ENCODE measurements around the gene GNGT2. TPM values are rescaled to one million over a fixed set of nuclear protein-coding genes. Genes with fewer than 3 reads are reported as not detected.

Gene GNGT2
- total RNA-seq, 2 experiments from 2014 or later, result 40.3 to 41.3 TPM

DNA sequence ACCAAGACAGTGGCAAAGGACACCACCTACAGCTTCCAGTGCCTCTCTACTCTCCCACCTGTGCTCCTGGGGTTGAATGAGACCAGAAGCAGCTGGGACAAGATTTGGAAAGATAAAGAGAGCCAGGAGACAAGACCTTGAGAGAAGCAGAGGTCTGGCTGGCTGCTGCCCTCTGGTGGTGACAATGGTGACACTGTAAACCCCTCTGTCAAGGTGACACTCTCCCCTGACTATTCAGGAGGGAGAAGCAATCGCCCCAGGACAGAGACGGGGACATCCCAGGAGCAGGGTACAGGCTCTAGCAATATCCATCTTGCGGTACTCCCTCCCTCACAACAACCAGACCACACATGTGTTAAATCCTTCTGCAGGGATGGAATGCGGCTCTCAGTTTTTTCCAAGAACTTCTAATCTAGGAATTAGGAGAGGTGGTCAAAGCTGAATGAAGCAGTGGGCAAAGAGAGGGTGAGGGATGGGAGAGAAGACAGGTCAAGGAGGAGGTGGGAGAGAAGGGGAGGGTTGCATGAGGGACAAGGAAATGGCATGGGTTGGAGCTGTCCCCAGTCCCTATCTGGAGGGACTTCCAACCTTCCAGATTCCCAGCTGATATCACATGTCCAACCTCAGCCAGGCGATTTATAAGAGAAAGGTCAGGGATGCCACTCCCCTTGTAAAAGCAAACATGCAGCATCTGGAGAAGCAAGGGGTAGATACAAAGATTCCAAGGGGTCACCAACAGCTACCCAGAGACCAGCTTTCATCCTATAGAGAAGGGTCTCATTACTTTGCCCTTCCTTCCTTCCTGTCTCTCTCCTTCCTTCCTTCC lies 17.3 kb upstream of the GNGT2 start:
- H3K4me1 Mint-ChIP-seq (ENCODE audit: low read depth), result peaks cover 23% of the 10 kb centered on the region
- peak; percentile 91 for DNase-seq
- H3K4me3 Mint-ChIP-seq, result no peak overlapping the region
- no peak overlapping the region for H3K27ac Mint-ChIP-seq
- CTCF ChIA-PET, result interaction anchor here (0.6 to 6.2 kb wide), 24 partner anchors 8 to 480 kb away, joined by 3 to 117 read pairs (median 4); no protein-coding TSS in a partner anchor
- peaks cover 3% of the 10 kb centered on the region for H3K36me3 Mint-ChIP-seq (ENCODE audit: low read depth)
- intact Hi-C loops (cut with micrococcal nuclease), result loop anchor here (1.0 to 5.0 kb wide), 3 partner anchors 17 to 160 kb away; partner anchors contain the start of genes ABI3 and GNGT2
- peaks cover 26% of the 10 kb centered on the region for H3K27me3 Mint-ChIP-seq (ENCODE audit: low read depth)
- H3K9me3 Mint-ChIP-seq, result no peaks in the 10 kb centered on the region

DNA sequence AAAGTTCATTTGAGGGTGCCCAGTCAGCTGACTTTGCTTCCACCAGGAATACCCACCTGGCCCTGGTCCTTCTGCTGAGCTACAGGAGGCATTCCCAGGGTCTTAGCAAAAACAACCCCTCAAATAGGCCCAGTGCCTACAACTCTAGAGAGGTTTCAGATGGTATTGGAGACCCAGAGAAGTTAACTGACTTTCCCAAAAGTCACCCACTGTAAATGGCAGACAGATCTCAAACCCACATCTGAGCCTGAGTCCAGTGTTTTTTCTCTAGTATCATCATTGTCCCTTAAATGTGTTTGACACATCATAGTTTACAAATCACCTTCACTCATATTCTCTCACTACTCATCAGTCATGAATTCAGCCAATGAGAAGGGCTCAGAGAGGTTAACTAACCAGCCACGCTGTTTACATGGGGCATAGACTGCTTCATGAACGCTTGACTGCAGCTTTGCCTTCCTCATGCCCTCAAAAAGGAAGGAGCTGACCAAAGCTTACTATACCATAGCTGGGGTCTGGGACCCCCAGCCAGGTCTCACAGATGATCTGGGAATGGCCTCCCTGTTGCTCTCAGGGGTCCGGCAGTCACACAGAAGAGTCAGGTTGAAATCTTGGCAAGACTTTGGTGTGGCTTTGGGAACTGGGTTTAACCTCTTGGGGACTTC lies 16.5 kb upstream of the GNGT2 start:
- Mint-ChIP-seq H3K4me1 (ENCODE audit: low read depth) (peaks cover 23% of the 10 kb centered on the region), H3K4me3 (no peak overlapping the region), H3K36me3 (ENCODE audit: low read depth) (peaks cover 3% of the 10 kb centered on the region), H3K9me3 (no peaks in the 10 kb centered on the region), H3K27ac (no peak overlapping the region), H3K27me3 (ENCODE audit: low read depth) (peaks cover 25% of the 10 kb centered on the region)
- intact Hi-C loops (cut with micrococcal nuclease), result loop anchor here (1.0 to 5.0 kb wide), 3 partner anchors 16 to 160 kb away; partner anchors contain the start of genes ABI3 and GNGT2
- no peak for DNase-seq
- CTCF ChIA-PET, result interaction anchor here (0.6 to 6.2 kb wide), 25 partner anchors 9 to 1962 kb away, joined by 3 to 117 read pairs (median 4); no protein-coding TSS in a partner anchor

DNA sequence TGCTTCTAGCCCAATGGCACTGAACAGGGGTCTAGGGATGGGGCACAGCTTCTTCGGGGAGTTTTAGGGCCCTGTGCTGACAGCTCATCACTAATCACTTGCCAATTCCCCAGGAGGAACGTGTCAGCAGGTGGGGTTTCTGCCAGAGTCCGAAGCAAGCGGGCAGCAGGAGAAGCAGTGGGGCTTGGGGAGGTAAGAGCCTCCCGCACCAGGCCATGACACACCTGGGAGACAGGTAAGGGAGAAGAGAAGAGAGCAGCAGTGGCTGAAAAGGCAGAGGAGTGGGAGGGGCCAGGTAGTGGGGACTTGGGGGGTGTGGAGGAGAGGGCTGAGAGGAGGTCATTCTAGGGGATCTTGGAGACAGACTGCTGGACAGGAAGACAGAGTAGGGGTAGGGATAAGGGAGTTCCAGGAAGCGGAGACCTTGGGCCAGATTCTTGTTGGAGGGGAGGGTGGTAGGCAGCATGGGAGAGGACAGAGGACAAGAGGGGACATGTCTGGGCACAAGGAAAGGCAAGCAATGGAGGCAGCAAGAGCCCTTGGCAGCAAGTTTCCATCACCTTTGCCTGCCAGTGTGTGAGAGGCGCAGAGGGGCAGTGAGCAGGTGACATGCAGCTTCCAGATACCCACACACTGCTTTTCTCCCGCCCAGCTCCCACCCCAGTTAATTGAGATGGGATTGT lies 15.3 kb upstream of the GNGT2 start:
- CTCF ChIA-PET, result interaction anchor here (0.6 to 6.2 kb wide), 10 partner anchors 11 to 1492 kb away, joined by 3 to 117 read pairs (median 4); no protein-coding TSS in a partner anchor
- Mint-ChIP-seq H3K4me3 (no peak overlapping the region), H3K36me3 (ENCODE audit: low read depth) (peaks cover 4% of the 10 kb centered on the region), H3K27me3 (ENCODE audit: low read depth) (peaks cover 18% of the 10 kb centered on the region), H3K4me1 (ENCODE audit: low read depth) (peaks cover 19% of the 10 kb centered on the region), H3K9me3 (no peaks in the 10 kb centered on the region), H3K27ac (no peak overlapping the region)
- no peak for DNase-seq
- intact Hi-C loops (cut with micrococcal nuclease), result loop anchor here (2.0 to 5.0 kb wide), 2 partner anchors 15 to 162 kb away; partner anchors contain the start of genes ABI3 and GNGT2

DNA sequence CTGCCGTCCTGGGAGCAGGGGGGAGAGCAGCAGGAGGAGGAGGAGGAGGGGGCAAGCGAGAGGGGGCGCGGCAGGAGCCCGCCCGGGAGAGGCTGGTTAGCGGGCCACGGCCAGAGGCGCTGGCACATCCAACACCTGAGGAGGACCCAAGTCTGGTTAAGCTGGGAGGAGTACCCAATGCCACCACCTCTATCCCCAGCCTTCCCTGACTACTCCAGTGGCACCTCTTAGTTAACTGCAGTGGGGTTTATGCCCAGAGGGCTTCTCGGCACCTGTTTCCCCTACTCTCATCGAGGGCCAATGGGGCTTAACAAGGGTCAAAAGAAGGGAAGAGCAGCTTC lies 14.6 kb upstream of the GNGT2 start:
- CTCF ChIA-PET, result interaction anchor here (0.9 to 6.2 kb wide), 6 partner anchors 10 to 44 kb away, joined by 3 to 117 read pairs (median 4); no protein-coding TSS in a partner anchor
- Mint-ChIP-seq H3K9me3 (no peaks in the 10 kb centered on the region), H3K4me3 (peak overlapping the region; percentile 63), H3K36me3 (ENCODE audit: low read depth) (peaks cover 8% of the 10 kb centered on the region), H3K27me3 (ENCODE audit: low read depth) (peaks cover 18% of the 10 kb centered on the region), H3K4me1 (ENCODE audit: low read depth) (peaks cover 21% of the 10 kb centered on the region), H3K27ac (no peak overlapping the region)
- intact Hi-C loops (cut with micrococcal nuclease), result loop anchor here (5.0 kb wide), 1 partner anchor 162 kb away; no protein-coding TSS in a partner anchor
- DNase-seq, result no peak

DNA sequence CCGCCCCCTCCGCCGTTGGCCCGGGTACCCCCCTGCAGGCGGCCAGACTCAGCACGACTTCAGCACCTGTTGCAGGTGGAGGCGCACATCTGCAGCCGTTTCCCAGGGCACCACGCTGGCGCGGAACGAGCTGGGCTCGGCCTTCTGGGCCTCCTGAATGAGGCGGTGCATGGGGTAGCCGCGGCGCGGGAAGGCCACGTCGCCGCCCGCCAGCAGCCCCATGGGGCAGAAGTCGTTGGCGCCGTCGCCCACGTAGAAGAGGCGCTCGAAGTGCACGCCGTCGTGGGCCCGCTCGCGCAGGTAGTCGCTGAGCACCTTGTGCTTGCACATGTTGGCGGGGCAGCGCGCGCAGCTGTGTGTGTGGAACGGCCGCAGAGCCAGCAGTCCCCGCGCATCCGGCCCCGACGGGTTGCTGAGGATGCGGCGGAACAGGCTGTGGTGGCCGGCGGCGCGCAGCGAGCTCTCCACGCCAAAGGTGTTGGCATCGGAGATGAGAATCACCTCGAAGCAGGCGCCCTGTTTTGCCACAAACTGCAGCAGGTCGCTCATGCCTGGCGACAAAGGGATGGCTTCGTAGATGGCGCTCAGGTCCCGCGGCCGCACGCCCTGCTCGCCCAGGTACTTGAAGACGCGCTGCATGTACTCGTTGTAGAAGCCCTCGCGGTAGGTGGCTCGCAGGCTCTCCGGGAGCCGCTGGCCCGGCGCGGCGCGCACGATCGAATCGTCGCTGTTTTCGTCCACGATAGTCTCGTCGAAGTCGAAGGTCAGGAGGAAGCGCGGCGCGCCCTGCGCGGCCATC lies 14.0 kb upstream of the GNGT2 start:
- no peak overlapping the region for H3K27ac Mint-ChIP-seq
- intact Hi-C loops (cut with micrococcal nuclease), result no loop called here

DNA sequence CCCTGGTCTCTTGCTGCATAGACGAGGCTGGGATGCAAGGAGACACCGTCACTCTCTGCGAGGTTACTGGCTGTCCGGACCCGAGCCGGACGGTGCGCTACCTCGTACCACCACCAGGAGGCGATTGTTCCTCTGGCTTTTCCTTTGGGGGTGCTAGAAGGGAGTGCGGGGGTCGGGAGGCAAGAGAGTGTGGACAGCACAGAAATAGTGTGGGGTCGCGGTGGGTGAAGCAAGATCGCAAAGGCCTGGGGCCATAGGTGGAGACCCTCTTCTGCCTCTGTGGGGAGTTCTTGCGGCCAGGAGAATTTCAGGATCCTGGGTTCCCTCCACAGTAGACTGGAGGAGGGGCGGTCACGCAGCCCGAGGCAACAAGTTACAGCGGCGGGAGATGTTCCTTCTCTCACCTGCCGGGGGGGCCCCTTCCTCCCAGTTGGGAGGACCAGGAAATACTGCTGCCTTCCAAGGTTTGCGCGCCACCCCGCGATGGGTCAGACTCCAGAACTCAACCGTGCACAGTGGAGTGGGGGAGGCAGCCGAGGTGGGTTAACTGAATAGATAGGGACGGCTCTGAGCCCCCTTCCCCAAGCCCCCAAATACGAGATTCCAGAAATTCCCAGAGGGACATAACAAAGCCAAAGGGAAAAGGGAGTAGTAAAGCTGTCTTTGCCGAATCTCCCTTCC lies 13.3 kb upstream of the GNGT2 start:
- peak overlapping the region; percentile 19 for H3K27ac Mint-ChIP-seq
- peaks cover 28% of the 10 kb centered on the region for H3K4me1 Mint-ChIP-seq (ENCODE audit: low read depth)
- peak; percentile 81 for DNase-seq
- intact Hi-C loops (cut with micrococcal nuclease), result no loop called here
- H3K4me3 Mint-ChIP-seq, result peak overlapping the region; percentile 63
- H3K9me3 Mint-ChIP-seq, result no peaks in the 10 kb centered on the region
- H3K36me3 Mint-ChIP-seq (ENCODE audit: low read depth), result peaks cover 11% of the 10 kb centered on the region
- H3K27me3 Mint-ChIP-seq (ENCODE audit: low read depth), result peaks cover 10% of the 10 kb centered on the region
- CTCF ChIA-PET, result interaction anchor here (1.0 to 3.0 kb wide), 4 partner anchors 9 to 43 kb away, joined by 3 to 14 read pairs (median 4); no protein-coding TSS in a partner anchor

More for the DNA sequence above, 14.0 kb upstream of the GNGT2 start:
- Mint-ChIP-seq H3K9me3 (no peaks in the 10 kb centered on the region), H3K4me1 (ENCODE audit: low read depth) (peaks cover 20% of the 10 kb centered on the region), H3K4me3 (peak overlapping the region; percentile 63), H3K36me3 (ENCODE audit: low read depth) (peaks cover 8% of the 10 kb centered on the region), H3K27me3 (ENCODE audit: low read depth) (peaks cover 15% of the 10 kb centered on the region)
- CTCF ChIA-PET, result interaction anchor here (0.6 to 6.2 kb wide), 6 partner anchors 9 to 43 kb away, joined by 3 to 117 read pairs (median 4); no protein-coding TSS in a partner anchor
- peak; percentile 60 for DNase-seq

DNA sequence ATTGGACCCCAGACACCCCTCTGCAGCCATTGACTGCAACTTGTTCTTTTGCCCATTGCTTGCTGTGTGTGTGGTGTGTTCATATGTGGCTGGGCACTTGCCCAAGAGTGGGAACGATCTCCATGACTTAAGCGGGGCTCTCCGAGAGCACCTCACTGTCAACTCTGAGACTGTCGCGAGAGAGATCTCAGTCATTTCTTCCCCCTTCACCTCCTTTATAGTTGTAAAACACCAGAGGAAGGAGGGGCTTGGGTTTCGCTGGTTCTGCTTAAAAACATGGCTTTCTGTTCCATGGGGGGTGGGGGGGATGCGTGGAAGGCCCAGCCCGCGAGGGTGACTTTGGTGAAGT lies 12.8 kb upstream of the GNGT2 start:
- Mint-ChIP-seq H3K36me3 (ENCODE audit: low read depth) (peaks cover 14% of the 10 kb centered on the region), H3K4me3 (peak overlapping the region; percentile 63), H3K4me1 (ENCODE audit: low read depth) (peaks cover 32% of the 10 kb centered on the region), H3K27ac (peak overlapping the region; percentile 19), H3K9me3 (no peaks in the 10 kb centered on the region), H3K27me3 (ENCODE audit: low read depth) (peaks cover 10% of the 10 kb centered on the region)
- intact Hi-C loops (cut with micrococcal nuclease), result no loop called here
- CTCF ChIA-PET, result interaction anchor here (0.6 to 3.0 kb wide), 6 partner anchors 12 to 168 kb away, joined by 3 to 19 read pairs (median 9); partner anchors contain the start of genes ABI3 and GNGT2
- DNase-seq, result no peak

DNA sequence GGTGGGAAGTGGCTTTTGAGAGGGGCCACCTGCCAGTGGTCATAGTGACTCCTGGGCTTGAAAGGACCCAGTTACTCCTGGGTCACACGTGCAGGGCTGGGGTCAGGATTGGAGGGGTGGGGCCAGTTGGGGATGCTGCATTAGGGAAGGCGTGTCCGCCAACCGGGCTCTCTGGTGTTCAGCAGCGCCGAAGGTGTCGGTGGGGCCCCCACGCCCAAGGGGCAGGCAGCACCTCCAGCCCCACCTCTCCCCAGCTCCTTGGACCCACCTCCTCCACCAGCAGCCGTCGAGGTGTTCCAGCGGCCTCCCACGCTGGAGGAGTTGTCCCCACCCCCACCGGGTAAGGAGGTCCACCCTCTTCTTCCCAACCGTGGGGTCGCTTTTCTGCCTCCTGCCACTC lies 9.6 kb upstream of the GNGT2 start:
- no peak overlapping the region for H3K27ac Mint-ChIP-seq
- DNase-seq, result no peak
- H3K4me3 Mint-ChIP-seq, result no peak overlapping the region
- H3K36me3 Mint-ChIP-seq (ENCODE audit: low read depth), result peaks cover 32% of the 10 kb centered on the region
- no peaks in the 10 kb centered on the region for H3K9me3 Mint-ChIP-seq
- peaks cover 4% of the 10 kb centered on the region for H3K27me3 Mint-ChIP-seq (ENCODE audit: low read depth)
- intact Hi-C loops (cut with micrococcal nuclease), result loop anchor here (2.0 kb wide), 1 partner anchor 27 kb away; no protein-coding TSS in a partner anchor
- peaks cover 58% of the 10 kb centered on the region for H3K4me1 Mint-ChIP-seq (ENCODE audit: low read depth)
- CTCF ChIA-PET, result no interaction called here

DNA sequence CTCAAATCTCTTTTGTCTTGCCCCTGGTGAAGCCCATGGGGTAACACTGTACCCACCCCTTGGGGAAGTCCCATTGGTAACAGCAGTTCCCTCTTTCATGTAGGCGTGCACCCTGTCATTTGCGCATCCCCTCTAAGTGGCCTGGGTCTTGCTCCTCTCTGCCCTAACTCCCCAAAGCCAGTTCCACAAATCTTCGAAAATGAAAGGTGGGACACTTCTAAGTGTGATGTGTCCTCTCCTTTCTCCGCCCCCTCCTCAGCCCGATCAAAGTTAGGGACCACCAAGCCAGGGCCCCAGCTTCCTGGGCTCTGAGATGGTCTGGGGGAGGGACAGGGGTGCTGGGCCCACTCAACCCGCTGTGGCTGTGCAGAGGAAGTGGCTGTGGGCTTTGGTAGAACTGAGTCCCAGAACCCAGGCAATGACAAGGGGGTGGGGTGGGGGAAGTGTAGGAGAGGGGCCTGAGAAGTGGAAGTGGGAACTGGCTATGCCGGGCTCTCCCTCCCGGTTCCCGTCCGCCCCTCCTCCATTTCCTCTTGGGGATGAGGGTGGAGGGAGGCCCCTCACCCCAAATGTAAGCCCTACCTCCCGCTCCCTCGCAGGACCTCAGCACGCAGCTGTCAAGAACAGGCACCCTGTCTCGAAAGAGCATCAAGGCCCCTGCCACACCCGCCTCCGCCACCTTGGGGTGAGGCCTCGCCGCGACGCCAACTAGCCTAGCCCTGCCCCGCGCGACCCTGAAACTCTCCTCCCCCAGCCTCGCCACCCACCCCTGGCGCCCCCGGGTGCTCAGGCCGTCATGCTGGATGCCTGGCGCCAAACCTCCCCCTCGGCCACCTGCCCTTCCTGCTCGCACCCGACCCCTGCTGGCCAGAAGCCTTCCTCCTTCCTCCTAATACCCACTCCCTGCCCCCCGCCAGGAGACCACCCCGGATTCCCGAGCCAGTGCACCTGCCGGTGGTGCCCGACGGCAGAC lies 8.9 kb upstream of the GNGT2 start:
- peaks cover 61% of the 10 kb centered on the region for H3K4me1 Mint-ChIP-seq (ENCODE audit: low read depth)
- H3K36me3 Mint-ChIP-seq (ENCODE audit: low read depth), result peaks cover 33% of the 10 kb centered on the region
- H3K27ac Mint-ChIP-seq, result peak overlapping the region; percentile 28
- intact Hi-C loops (cut with micrococcal nuclease), result loop anchor here (2.0 kb wide), 1 partner anchor 26 kb away; no protein-coding TSS in a partner anchor
- H3K4me3 Mint-ChIP-seq, result peak overlapping the region; percentile 11
- CTCF ChIA-PET, result interaction anchor here (1.9 kb wide), 1 partner anchor 8 kb away, joined by 5 read pairs; no protein-coding TSS in a partner anchor
- no peaks in the 10 kb centered on the region for H3K27me3 Mint-ChIP-seq (ENCODE audit: low read depth)
- H3K9me3 Mint-ChIP-seq, result no peaks in the 10 kb centered on the region
- peak; percentile 54 for DNase-seq

All from activated naive CD4-positive, alpha-beta T cell treated with anti-CD3 and anti-CD28 coated beads for 36 hours (primary cell).